Activated CD4-positive, CD25-positive, alpha-beta regulatory T cell (primary cell): ENCODE data around the gene RPS6KA6.

Source experiments
- DNase-seq, 4 experiments: peaks; one replicate each; lab custom pipeline; 2025; lab: John Stamatoyannopoulos, UW

Gene RPS6KA6

DNA sequence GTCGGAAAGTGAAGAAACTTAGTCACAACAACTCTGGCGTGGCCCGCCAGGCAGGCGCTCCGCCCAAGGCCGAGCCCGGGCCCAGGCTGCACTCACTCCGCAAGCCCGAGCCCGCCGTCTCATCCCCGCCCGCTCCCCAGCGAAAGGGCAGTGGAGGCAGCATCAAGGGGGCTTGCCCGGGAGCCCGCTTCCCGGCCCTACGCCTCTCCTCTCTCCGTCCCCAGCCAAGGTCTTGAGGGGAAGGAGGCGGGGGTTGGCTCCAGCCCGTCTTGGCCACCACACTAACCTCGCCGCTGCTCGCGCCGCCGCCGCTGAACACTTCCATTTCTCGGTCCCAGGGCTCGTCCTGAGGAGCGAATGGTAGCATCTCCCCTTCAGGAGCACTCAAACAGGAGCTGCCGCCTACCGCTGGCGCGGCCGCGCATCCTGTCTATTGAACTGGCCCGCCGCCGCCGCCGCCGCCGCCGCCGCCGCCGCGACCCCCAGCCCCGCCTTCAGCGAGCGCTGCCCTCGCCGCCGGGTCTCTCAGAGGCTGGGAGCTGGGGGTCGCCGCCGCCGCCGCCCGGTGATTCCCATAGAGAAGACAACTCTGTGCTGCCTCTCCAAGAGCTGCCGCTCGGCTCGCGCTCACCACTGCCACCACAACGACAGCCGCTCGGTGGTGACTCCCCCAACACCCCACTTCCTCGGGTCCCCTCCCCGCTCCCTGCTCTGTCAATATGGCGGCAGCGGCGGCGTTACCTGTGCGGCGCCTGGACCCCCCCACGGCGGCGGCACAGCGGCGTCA lies at the start of gene RPS6KA6:
TSS of gene RPS6KA6 (minus strand) at position 667 of the 787 bp plus-strand sequence. CDS start at position 367, 300 bp downstream.
- no peak for DNase-seq

- DNase-seq, result no peak
Measured at GRCh38 chrX:84224741-84225140, 36.7 kb upstream of the RPS6KA6 start.

- DNase-seq, result no peak
Measured at GRCh38 chrX:84223261-84223660, 35.3 kb upstream of the RPS6KA6 start.

DNA sequence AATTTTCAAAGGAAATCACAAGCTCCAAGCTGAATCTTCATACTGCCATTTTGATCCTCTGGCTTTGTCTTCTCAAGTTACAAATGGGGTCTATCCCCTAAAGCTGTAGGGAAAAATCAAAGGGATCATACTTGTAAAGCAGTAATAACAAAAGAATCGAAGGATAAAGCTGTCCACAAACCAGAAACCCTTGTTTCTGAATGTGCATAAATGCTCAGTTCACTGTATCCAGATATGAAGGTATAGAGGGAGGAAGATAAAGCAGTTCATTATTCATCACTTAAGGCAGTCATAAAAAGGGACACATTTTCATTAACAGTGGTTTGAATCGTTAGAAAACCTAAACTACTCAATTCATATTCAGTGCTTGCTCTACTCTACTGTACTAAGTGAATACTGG lies 33.2 kb upstream of the RPS6KA6 start:
- no peak for DNase-seq

GRCh38 chrX:84219551-84219950 lies 31.6 kb upstream of the RPS6KA6 start:
- DNase-seq, result no peak

- no peak for DNase-seq
Measured at GRCh38 chrX:84218726-84219125, 30.7 kb upstream of the RPS6KA6 start.

DNA sequence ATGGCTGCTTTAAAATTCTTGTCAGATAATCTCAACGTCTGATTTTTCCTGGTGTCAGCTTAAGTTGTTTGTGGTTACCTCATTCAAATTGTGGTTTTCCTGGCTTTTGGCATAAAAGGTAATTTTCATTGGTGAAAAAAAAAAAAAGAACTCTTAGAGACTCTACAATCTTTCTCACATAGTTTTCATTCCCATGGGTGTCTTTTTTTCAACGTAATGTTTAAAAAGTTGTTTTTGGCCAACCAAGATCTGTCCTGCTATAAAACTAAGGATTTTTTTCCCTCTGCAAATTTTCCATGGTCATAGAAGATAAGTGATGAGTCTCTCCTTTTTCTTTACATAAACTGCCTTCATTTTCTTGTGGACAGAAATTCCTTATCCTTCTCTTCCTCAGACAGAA lies 28.9 kb upstream of the RPS6KA6 start:
- DNase-seq, result no peak

- DNase-seq, result no peak
Measured at GRCh38 chrX:84216406-84216805, 28.4 kb upstream of the RPS6KA6 start.

DNA sequence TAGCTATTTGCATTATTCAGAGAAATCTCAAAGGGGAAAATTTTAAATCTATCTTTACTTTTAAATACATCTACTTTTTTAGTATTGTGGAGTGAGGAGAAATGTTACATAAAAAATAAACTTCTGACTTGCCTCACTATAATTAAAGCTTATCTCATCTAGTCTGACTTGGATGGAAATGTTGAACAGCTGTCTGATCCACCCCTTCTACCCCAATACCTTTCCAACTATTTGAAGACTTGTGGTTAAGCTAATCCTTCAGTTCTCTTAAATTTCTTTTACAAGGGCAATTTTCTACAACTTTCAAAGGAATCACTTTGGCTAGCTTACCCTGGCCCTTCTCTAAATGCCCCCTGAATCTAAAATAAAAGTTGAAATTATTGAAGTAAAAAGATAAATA lies 17.3 kb upstream of the RPS6KA6 start:
- no peak for DNase-seq

- no peak for DNase-seq
Measured at GRCh38 chrX:84199688-84200087, 11.7 kb upstream of the RPS6KA6 start.

DNA sequence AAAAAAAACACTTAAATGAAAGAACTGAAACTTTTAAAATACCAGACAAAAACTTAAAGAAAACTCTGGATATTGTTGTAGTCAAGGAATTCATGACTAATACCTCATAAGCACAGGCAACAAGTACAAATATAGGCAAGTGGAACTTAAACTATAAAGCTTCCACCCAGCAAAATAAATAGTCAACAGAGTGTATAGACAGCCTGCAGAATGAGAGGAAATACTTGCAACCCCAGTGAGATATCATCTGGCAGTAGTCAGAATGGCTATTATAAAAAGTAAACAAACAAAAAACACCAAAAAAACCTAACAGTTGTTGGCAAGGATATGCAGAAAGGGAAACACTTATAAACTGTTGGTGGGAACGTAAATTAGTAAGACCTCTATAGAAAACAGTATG lies 9.6 kb upstream of the RPS6KA6 start:
- no peak for DNase-seq

DNA sequence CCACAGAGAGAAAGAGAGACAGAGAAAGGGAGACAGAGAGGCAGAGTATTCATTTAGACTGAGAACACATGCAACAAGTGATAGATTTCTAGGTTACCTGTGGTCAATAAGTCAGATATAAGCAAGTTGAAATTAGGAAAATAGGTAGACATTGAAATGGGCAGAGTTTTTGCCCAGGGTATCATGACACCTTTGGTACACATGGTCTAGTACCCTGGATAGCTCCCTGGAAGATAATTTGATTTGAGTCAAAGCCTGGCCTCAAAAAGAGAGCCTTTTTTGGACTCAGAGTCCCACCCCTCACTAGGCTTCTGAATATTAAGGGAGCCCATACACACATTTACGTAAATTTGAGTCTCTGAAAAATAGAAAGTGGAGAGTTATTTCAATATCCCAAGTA lies 4.0 kb upstream of the RPS6KA6 start:
- DNase-seq, result no peak

DNA sequence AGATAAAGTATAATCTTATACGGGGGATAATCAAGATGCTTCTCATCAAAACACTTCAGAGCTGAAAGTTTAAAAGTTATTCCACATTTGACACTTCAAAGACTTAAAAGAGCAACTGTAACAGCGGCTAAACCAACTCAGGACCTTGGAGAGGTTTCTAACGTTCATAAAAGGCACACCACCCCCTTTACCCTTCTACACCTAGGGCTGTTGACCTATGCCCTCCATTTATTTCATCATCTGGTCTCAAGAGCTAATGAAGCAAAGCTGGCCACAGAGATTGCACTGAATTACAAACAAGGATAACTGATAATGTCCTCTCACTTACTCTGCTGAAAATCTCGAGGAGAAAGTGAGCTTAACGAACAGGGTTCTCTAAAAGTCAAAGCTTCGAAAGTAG lies 1.1 kb upstream of the RPS6KA6 start:
- no peak for DNase-seq

- DNase-seq, result no peak
Measured at GRCh38 chrX:84188320-84188834, 378 bp upstream of the RPS6KA6 start.

DNA sequence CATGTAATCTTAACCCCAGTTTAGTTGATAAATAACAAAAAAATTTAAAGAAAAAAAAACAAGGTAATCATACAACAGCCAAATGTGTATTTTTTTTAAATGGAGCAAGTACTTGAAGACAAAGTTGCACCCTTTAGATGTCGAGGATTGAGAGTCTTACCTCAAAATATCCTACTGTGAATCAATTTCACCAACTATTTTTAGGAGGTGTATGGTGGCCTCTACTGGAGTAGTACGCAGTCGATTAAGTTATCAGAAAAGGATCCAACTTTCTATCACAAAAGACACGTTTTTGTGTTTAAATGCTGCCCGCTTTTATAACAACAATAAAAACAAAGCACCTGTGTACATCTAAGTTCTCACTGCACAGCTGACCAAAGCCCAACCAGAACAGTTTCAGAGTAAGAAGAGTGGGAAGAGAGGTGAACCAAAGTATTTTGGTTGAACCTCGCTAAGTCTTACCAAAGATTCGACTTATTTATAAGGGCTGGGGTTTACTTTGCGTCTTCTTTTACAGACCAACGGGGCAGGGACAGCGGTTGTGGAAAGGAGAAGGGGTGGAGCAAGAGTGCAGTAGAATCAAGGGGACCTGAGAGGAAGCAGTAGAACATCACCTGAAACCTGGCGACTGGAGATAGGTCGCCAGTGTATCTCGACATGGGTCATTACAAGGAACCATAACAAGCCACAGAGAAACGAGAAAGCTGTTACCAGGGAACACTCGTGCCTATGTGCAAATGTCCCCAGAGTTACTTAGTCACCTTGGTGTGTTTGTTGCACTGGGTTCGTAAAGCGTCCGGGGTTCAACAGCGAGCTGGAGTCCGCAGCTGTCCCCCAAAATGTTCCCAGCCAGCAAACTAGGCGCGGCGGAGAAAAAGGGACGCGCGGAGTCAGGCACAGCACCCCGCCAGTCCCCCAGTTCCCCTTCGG lies 1.1 kb downstream of the RPS6KA6 start:
- no peak for DNase-seq

- no peak for DNase-seq
Measured at GRCh38 chrX:84182516-84182915, 5.5 kb downstream of the RPS6KA6 start.

DNA sequence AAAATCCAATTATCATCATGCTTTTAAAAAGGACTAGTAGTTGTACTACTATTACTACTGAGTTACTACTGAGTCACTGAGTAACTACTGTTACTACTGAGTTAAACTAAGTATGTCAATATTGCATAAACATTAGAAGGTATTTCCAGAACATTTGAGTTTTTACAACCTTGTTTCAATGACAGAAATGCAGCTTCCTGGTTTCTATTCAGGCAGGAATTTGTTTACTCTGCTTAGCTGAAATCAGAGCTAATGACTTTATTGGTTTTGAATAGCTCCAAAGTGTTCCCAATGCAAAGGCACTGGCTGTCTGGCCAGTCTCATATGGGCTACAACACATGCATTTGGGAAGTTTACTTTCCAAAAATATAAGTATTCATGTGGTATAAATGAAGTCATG lies 12.0 kb downstream of the RPS6KA6 start:
- DNase-seq, result no peak

DNA sequence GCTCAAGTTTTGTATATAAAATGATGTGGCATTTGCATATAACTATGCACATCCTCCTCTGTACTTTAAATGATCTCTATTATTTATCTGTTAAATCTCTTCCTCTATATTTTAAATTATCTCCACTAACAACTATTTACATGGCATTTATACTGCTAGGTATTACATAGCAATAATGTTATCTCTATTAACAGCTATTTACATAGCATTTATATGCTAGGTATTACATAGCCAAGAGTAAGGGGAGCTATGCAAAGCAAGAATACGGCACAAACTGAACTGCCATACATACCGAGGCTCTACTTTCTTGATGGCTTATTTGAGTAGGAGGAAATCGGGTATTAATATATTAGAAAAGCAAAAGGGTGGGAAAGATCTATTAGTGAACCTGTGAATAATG lies 12.7 kb downstream of the RPS6KA6 start:
- DNase-seq, result no peak

GRCh38 chrX:84174348-84174747 lies 13.7 kb downstream of the RPS6KA6 start:
- no peak for DNase-seq

GRCh38 chrX:84170931-84171330 lies 17.1 kb downstream of the RPS6KA6 start:
- DNase-seq, result no peak

- DNase-seq, result no peak
Measured at GRCh38 chrX:84168574-84168973, 19.4 kb downstream of the RPS6KA6 start.

- DNase-seq, result no peak
Measured at GRCh38 chrX:84168095-84168494, 19.9 kb downstream of the RPS6KA6 start.

- DNase-seq, result no peak
Measured at GRCh38 chrX:84165711-84166110, 22.3 kb downstream of the RPS6KA6 start.
